Measurements from ENCODE around the gene SLFN12.

The SLFN12 gene

DNA sequence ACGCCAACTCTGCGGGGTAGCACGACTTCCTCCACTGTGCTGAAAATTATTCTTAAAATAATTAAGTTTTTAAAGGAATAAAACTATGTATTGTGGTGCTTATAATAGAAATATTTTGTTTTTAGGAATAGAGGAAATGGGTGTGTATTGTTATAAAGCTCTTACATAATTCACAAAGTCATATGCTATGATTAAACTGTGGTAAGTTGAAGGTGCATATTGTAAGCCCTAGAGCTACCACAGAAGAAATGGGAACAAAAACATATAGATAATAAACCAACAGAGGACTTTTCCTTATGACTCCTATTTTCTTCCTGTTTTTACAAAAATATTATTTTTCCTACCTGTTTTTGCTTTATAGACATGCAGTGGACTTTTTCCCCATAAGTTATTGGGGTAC lies 54.6 kb downstream of the SLFN12 start:
- peak overlapping the region; percentile 3 for H3K27ac ChIP-seq (ENCODE audit: low read depth, low read length)

DNA sequence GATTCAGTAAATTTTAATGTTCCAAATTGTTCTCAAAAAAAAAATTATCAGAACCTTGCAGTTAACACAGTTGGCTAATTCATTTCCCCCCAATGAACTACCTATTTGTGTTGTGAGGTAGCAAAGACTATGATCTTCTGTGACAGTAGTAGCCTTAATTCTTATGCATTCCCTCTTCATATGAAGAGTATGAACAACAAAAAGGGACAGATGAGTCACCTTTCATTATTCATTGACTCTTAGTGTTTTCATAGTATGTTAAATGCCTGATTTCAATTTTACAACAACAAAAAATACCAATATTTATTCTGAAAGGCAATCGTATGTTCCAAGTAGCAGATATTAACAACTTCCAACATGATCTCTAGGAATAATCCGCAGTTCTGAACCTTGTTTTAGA lies 55.2 kb downstream of the SLFN12 start:
- Histone ChIP-seq H3K4me1 (ENCODE audit: control insufficient read depth in 5 of 5, insufficient read depth in 5 of 5, low read length in 5 of 5) (peaks cover 1 to 29% (median 18%) of the 10 kb centered on the region in 5 donors), H3K36me3 (ENCODE audit: control insufficient read depth in 5 of 5, insufficient read depth in 5 of 5, low read length in 5 of 5) (no peaks in the 10 kb centered on the region), H3K27ac (ENCODE audit: low read depth, low read length) (peak overlapping the region; percentile 3), H3K27me3 (ENCODE audit: control insufficient read depth in 5 of 5, insufficient read depth in 4 of 5, low read length in 5 of 5) (peaks cover 0 to 8% (median 0%) of the 10 kb centered on the region in 5 donors), H3K4me3 (ENCODE audit: low read depth in 1 of 5, low read length in 5 of 5) (no peak overlapping the region), H3K9ac (ENCODE audit: low read length in 5 of 5) (no peak overlapping the region), H3K9me3 (ENCODE audit: control insufficient read depth in 5 of 5, low read length in 5 of 5) (no peaks in the 10 kb centered on the region)

More for the DNA sequence above, 54.6 kb downstream of the SLFN12 start:
- Histone ChIP-seq H3K9ac (ENCODE audit: low read length in 5 of 5) (no peak overlapping the region), H3K36me3 (ENCODE audit: control insufficient read depth in 5 of 5, insufficient read depth in 5 of 5, low read length in 5 of 5) (no peaks in the 10 kb centered on the region), H3K4me3 (ENCODE audit: low read depth in 1 of 5, low read length in 5 of 5) (no peak overlapping the region), H3K4me1 (ENCODE audit: control insufficient read depth in 5 of 5, insufficient read depth in 5 of 5, low read length in 5 of 5) (peaks cover 1 to 27% (median 13%) of the 10 kb centered on the region in 5 donors), H3K27me3 (ENCODE audit: control insufficient read depth in 5 of 5, insufficient read depth in 4 of 5, low read length in 5 of 5) (peaks cover 0 to 8% (median 0%) of the 10 kb centered on the region in 5 donors), H3K9me3 (ENCODE audit: control insufficient read depth in 5 of 5, low read length in 5 of 5) (no peaks in the 10 kb centered on the region)

DNA sequence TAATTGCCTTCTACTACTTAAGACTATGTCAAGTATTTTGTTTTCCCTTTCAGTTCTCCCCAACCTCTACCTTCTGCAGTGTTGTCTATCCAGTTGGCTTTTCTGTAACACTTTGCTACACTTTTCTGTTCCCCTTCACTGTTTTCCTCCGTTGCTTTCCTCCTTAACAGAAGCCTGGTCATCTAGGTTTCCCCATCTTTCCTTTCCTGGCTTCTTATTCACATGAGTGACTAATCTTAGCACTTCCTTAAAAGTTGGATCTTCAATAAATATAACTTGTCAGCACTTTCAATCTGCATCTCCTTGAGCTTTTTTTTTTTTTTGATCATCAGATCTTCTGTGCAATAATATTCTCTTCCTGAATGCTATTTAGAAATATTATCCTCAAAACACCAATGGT lies 56.1 kb downstream of the SLFN12 start:
- Histone ChIP-seq H3K9ac (ENCODE audit: low read length in 5 of 5) (no peak overlapping the region), H3K27ac (ENCODE audit: low read depth, low read length) (peak overlapping the region; percentile 71), H3K9me3 (ENCODE audit: control insufficient read depth in 5 of 5, low read length in 5 of 5) (no peaks in the 10 kb centered on the region), H3K36me3 (ENCODE audit: control insufficient read depth in 5 of 5, insufficient read depth in 5 of 5, low read length in 5 of 5) (no peaks in the 10 kb centered on the region), H3K4me1 (ENCODE audit: control insufficient read depth in 5 of 5, insufficient read depth in 5 of 5, low read length in 5 of 5) (peaks cover 1 to 34% (median 19%) of the 10 kb centered on the region in 5 donors), H3K4me3 (ENCODE audit: low read depth in 1 of 5, low read length in 5 of 5) (peak overlapping the region in 2 of 5 donors; percentile 28 to 34), H3K27me3 (ENCODE audit: control insufficient read depth in 5 of 5, insufficient read depth in 4 of 5, low read length in 5 of 5) (peaks cover 0 to 8% (median 0%) of the 10 kb centered on the region in 5 donors)

DNA sequence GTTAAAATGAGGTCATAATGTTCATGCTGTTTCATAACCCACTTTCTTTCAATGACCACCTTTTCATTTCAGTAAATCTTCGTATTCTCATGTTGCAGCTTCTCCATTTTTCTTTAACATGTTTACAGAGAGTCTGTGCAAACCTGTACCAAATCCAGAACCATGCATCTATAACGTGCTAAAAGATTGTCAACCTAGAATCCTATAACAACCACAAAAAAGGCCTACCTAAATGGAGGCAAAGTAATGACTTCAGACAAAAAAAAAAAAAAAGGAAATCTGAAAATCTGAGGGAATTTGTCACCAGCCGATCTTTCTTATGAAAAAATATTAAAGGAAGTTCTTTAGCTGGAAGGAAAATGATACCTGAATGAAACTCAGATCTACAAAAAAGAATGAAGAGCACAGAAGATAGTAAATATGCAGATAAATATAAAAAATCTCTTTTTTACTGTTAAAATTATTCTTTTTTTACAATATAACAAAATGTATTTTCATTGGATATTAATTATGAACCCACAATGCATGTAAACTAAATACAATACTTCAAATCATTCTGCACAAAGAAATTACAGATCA lies 57.4 kb downstream of the SLFN12 start:
- Histone ChIP-seq H3K9me3 (ENCODE audit: control insufficient read depth in 5 of 5, low read length in 5 of 5) (peaks cover 0 to 6% (median 2%) of the 10 kb centered on the region in 5 donors), H3K9ac (ENCODE audit: low read length in 5 of 5) (peak overlapping the region; percentile 76 to 92 (median 89)), H3K27me3 (ENCODE audit: control insufficient read depth in 5 of 5, insufficient read depth in 4 of 5, low read length in 5 of 5) (peaks cover 0 to 8% (median 0%) of the 10 kb centered on the region in 5 donors), H3K36me3 (ENCODE audit: control insufficient read depth in 5 of 5, insufficient read depth in 5 of 5, low read length in 5 of 5) (no peaks in the 10 kb centered on the region), H3K27ac (ENCODE audit: low read depth, low read length) (peak overlapping the region; percentile 98), H3K4me3 (ENCODE audit: low read depth in 1 of 5, low read length in 5 of 5) (peak overlapping the region; percentile 59 to 86 (median 65)), H3K4me1 (ENCODE audit: control insufficient read depth in 5 of 5, insufficient read depth in 5 of 5, low read length in 5 of 5) (peaks cover 1 to 34% (median 19%) of the 10 kb centered on the region in 5 donors)

DNA sequence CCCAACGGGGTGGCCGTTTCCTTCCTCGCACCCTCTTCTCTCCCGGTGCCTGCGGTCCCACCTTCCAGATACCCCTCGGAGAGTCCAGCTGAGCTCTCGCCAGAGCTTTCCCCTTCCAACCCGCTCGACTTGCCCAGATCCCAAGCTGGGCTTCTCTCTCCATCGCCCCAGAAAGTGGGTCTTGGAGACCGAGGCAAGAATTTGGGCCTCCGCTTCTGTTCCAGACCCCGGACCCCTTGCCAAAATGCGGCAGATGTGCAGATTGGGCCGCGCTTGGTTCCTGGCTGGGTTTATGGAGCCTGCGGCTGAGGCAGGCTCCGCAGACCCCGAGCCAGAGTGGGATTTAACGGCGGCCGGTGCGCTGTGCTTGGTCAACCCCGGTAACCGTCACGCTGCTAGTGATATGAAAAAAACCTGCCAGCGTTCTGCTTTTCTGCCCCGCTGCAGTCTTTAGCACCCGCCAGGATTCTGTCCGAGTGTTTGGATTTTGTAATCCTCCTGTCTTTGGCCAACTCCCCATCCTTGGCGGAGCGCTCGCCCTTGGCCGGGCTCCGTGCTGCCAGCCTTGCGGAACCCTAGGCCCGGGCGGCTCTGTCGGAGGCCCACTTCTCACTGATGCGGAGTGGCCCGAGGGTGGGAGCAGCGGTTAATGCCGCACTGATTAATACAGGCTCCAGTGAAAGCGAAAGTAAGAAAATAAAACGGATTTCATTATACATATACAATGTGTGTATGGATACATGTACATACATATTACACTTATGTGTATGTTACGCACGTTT lies 58.1 kb downstream of the SLFN12 start:
- Histone ChIP-seq H3K36me3 (ENCODE audit: control insufficient read depth in 5 of 5, insufficient read depth in 5 of 5, low read length in 5 of 5) (peaks cover 0 to 3% (median 1%) of the 10 kb centered on the region in 5 donors), H3K27me3 (ENCODE audit: control insufficient read depth in 5 of 5, insufficient read depth in 4 of 5, low read length in 5 of 5) (peaks cover 0 to 8% (median 0%) of the 10 kb centered on the region in 5 donors), H3K4me3 (ENCODE audit: low read depth in 1 of 5, low read length in 5 of 5) (peak overlapping the region; percentile 64 to 87 (median 80)), H3K9ac (ENCODE audit: low read length in 5 of 5) (peak overlapping the region; percentile 76 to 92 (median 89)), H3K9me3 (ENCODE audit: control insufficient read depth in 5 of 5, low read length in 5 of 5) (peaks cover 0 to 6% (median 3%) of the 10 kb centered on the region in 5 donors), H3K4me1 (ENCODE audit: control insufficient read depth in 5 of 5, insufficient read depth in 5 of 5, low read length in 5 of 5) (peaks cover 1 to 34% (median 19%) of the 10 kb centered on the region in 5 donors), H3K27ac (ENCODE audit: low read depth, low read length) (peak overlapping the region; percentile 98)

DNA sequence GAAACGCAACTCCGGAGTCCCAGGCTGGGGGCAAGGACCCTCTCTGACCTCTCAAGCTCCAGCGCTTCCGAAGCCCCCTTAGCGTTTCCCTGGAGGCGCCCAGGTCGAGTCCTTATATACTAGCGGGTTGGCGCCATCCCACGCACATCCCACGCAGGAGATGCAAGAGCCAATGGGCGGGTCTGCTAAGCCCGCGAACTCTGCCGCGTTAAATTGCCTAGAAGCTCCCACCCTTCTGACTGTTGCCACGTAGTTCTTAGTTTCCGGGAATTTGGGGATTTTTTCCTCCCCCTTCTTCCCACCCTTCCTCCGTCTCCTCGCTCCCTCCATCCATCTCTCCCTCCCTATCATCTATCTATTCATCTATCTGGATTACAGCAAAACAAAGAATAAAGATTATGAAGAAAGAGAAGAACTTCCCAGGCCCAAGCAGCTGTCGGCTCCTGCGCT lies 58.7 kb downstream of the SLFN12 start, which contains the start of gene SLFN11:
TSS of gene SLFN11 (minus strand) at position 88 of the 450 bp plus-strand sequence. CDS start 9,814 bp downstream, outside the sequence.
- Histone ChIP-seq H3K4me3 (ENCODE audit: low read depth in 1 of 5, low read length in 5 of 5) (peak within 1 kb of the TSS; percentile 64 to 87 (median 80)), H3K9me3 (ENCODE audit: control insufficient read depth in 5 of 5, low read length in 5 of 5) (peaks cover 0 to 6% (median 3%) of the 10 kb centered on the region in 5 donors), H3K9ac (ENCODE audit: low read length in 5 of 5) (peak within 1 kb of the TSS; percentile 76 to 92 (median 89)), H3K27ac (ENCODE audit: low read depth, low read length) (peak within 1 kb of the TSS; percentile 98), H3K4me1 (ENCODE audit: control insufficient read depth in 5 of 5, insufficient read depth in 5 of 5, low read length in 5 of 5) (peaks cover 1 to 37% (median 22%) of the 10 kb centered on the region in 5 donors), H3K36me3 (ENCODE audit: control insufficient read depth in 5 of 5, insufficient read depth in 5 of 5, low read length in 5 of 5) (peaks cover 0 to 6% (median 3%) of the 10 kb centered on the region in 5 donors), H3K27me3 (ENCODE audit: control insufficient read depth in 5 of 5, insufficient read depth in 4 of 5, low read length in 5 of 5) (peaks cover 0 to 8% (median 0%) of the 10 kb centered on the region in 5 donors)

DNA sequence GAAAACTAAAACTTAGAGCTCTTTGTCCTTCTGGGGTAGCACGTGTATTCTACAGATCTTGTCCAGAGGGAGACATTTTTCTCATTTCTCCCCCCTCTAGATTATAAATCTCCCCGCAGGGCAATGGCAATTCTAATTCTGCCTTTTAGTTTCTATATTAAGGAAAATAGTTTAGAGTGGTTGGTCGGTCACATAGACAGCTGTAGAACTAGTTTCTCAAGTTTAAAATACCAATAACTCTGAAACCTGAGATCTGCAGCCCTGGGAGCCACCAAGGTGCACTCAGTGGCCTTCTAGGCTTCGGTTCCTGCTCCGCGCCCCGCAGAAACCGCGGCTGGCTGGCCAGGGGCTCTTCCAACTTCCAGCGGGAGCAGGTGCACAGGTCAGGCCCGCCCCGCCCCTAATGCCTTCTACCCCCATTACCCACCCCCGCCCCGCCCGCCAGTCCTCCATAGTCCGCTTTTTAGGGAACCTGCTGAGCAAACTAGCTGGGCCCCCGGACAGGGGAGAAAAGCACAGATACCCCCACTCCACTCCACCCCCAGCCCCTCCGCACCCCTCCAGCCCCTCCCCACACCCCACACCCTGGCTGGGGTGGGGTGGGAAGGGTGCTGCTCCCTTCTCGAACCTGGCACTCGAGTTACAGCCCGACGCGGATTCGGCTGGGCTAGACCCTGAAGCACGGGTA lies 59.3 kb downstream of the SLFN12 start:
- peaks cover 1 to 42% (median 28%) of the 10 kb centered on the region in 5 donors for H3K4me1 ChIP-seq (ENCODE audit: control insufficient read depth in 5 of 5, insufficient read depth in 5 of 5, low read length in 5 of 5)
- H3K27me3 ChIP-seq (ENCODE audit: control insufficient read depth in 5 of 5, insufficient read depth in 4 of 5, low read length in 5 of 5) = peaks cover 0 to 8% (median 0%) of the 10 kb centered on the region in 5 donors
- peak overlapping the region; percentile 98 for H3K27ac ChIP-seq (ENCODE audit: low read depth, low read length)
- H3K9me3 ChIP-seq (ENCODE audit: control insufficient read depth in 5 of 5, low read length in 5 of 5) = peaks cover 0 to 6% (median 3%) of the 10 kb centered on the region in 5 donors
- H3K4me3 ChIP-seq (ENCODE audit: low read depth in 1 of 5, low read length in 5 of 5) = peak overlapping the region; percentile 64 to 87 (median 80)
- peak overlapping the region in 3 of 5 donors; percentile 87 to 92 (median 89) for H3K9ac ChIP-seq (ENCODE audit: low read length in 5 of 5)
- peaks cover 0 to 9% (median 3%) of the 10 kb centered on the region in 5 donors for H3K36me3 ChIP-seq (ENCODE audit: control insufficient read depth in 5 of 5, insufficient read depth in 5 of 5, low read length in 5 of 5)

DNA sequence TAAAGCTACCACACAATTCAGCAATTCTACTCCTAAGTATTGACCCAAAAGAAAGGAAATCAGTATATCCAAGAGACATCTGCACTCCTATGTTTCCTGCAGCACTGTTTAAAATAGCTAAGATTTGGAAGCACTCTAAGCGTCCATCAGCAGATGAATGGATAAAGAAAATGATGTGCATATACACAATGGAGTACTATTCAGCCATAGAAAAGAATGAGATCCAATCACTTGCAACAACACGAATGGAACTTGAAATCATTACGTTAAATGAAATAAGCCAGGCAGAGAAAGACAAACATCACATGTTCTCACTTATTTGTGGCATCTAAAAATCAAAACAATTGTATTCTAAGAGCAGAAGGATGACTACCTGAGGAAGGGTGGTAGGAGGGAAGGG lies 60.4 kb downstream of the SLFN12 start:
- H3K4me3 ChIP-seq (ENCODE audit: low read depth in 1 of 5, low read length in 5 of 5) = peak overlapping the region in 1 of 5 donors; percentile 86

DNA sequence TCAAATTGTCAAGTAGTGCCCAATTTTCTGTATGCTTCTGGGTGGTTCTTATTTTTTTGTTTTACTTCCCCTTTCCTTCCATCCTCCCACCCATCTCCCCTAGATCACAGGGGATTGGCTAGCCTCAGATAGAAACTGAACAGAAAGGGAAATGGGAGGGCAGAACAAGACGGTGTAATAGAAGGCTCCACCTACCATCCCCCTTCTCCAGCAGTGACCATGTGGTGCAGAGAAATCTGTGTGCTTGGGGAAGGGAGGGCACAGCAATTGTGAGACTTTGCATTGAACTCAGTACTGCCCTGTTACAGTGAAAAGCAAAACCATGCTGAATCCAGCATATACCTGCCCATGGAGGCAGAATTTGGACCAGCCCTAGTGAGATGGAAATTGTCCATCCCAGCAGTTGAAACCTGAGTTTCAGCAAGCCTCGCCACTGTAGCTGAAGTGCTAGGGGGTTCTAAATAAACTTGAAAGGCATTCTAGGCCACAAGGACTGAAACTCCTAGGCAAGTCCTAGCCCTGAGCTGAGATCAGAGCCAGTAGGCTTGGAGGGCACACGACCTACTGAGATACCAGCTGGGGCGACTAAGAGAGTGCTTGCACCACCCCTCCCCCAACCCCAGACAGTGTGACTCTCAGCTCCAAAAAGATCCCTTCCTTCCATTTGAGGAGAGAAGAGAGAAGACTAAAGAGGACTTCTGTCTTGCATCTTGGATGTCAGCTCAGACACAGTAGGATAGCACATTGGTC lies 64.0 kb downstream of the SLFN12 start:
- Histone ChIP-seq H3K27me3 (ENCODE audit: control insufficient read depth in 5 of 5, insufficient read depth in 4 of 5, low read length in 5 of 5) (peaks cover 0 to 8% (median 0%) of the 10 kb centered on the region in 5 donors), H3K36me3 (ENCODE audit: control insufficient read depth in 5 of 5, insufficient read depth in 5 of 5, low read length in 5 of 5) (peaks cover 0 to 21% (median 14%) of the 10 kb centered on the region in 5 donors), H3K27ac (ENCODE audit: low read depth, low read length) (no peak overlapping the region), H3K4me3 (ENCODE audit: low read depth in 1 of 5, low read length in 5 of 5) (no peak overlapping the region), H3K9me3 (ENCODE audit: control insufficient read depth in 5 of 5, low read length in 5 of 5) (peaks cover 0 to 6% (median 3%) of the 10 kb centered on the region in 5 donors), H3K4me1 (ENCODE audit: control insufficient read depth in 5 of 5, insufficient read depth in 5 of 5, low read length in 5 of 5) (peaks cover 0 to 23% (median 21%) of the 10 kb centered on the region in 5 donors), H3K9ac (ENCODE audit: low read length in 5 of 5) (no peak overlapping the region)

More for the DNA sequence above, 60.4 kb downstream of the SLFN12 start:
- no peak overlapping the region for H3K27ac ChIP-seq (ENCODE audit: low read depth, low read length)
- H3K9ac ChIP-seq (ENCODE audit: low read length in 5 of 5) = no peak overlapping the region
- H3K4me1 ChIP-seq (ENCODE audit: control insufficient read depth in 5 of 5, insufficient read depth in 5 of 5, low read length in 5 of 5) = peaks cover 1 to 44% (median 29%) of the 10 kb centered on the region in 5 donors
- peaks cover 0 to 8% (median 0%) of the 10 kb centered on the region in 5 donors for H3K27me3 ChIP-seq (ENCODE audit: control insufficient read depth in 5 of 5, insufficient read depth in 4 of 5, low read length in 5 of 5)
- peaks cover 0 to 9% (median 3%) of the 10 kb centered on the region in 5 donors for H3K36me3 ChIP-seq (ENCODE audit: control insufficient read depth in 5 of 5, insufficient read depth in 5 of 5, low read length in 5 of 5)
- peaks cover 0 to 6% (median 3%) of the 10 kb centered on the region in 5 donors for H3K9me3 ChIP-seq (ENCODE audit: control insufficient read depth in 5 of 5, low read length in 5 of 5)
